Central memory CD4-positive, alpha-beta T cell (primary cell): ENCODE results near the gene CREB5.

Experiments
- DNase-seq: peaks from one replicate; pipeline ENCODE4 v3.0.0; 2022

CREB5 gene

GRCh38 chr7:28695300-28696295 lies 283.3 kb downstream of the CREB5 start:
- DNase-seq = no peak

GRCh38 chr7:28697913-28698563 lies 285.7 kb downstream of the CREB5 start:
- DNase-seq = no peak

GRCh38 chr7:28698840-28699239 lies 286.5 kb downstream of the CREB5 start:
- no peak for DNase-seq

- no peak for DNase-seq
Measured at GRCh38 chr7:28700096-28700495, 287.8 kb downstream of the CREB5 start.

GRCh38 chr7:28700790-28701203 lies 288.5 kb downstream of the CREB5 start:
- DNase-seq = no peak

GRCh38 chr7:28701731-28702130 lies 289.4 kb downstream of the CREB5 start:
- no peak for DNase-seq

GRCh38 chr7:28702171-28702570 lies 289.9 kb downstream of the CREB5 start:
- DNase-seq = no peak

GRCh38 chr7:28703037-28703765 lies 290.9 kb downstream of the CREB5 start:
- DNase-seq = no peak

- DNase-seq = no peak
Measured at GRCh38 chr7:28704706-28705105, 292.4 kb downstream of the CREB5 start.

- no peak for DNase-seq
Measured at GRCh38 chr7:28705350-28705749, 293.0 kb downstream of the CREB5 start.

GRCh38 chr7:28706584-28706983 lies 294.3 kb downstream of the CREB5 start:
- no peak for DNase-seq

GRCh38 chr7:28707291-28707690 lies 295.0 kb downstream of the CREB5 start:
- no peak for DNase-seq

- DNase-seq = no peak
Measured at GRCh38 chr7:28708033-28708951, 296.0 kb downstream of the CREB5 start.

- DNase-seq = no peak
Measured at GRCh38 chr7:28709748-28710147, 297.4 kb downstream of the CREB5 start.

- DNase-seq = no peak
Measured at GRCh38 chr7:28711114-28711513, 298.8 kb downstream of the CREB5 start.

- no peak for DNase-seq
Measured at GRCh38 chr7:28714459-28715120, 302.3 kb downstream of the CREB5 start.

GRCh38 chr7:28717445-28718054 lies 305.2 kb downstream of the CREB5 start:
- DNase-seq = no peak

- no peak for DNase-seq
Measured at GRCh38 chr7:28718055-28718481, 305.8 kb downstream of the CREB5 start.

- DNase-seq = no peak
Measured at GRCh38 chr7:28718545-28718944, 306.2 kb downstream of the CREB5 start.

GRCh38 chr7:28722684-28723083 lies 310.4 kb downstream of the CREB5 start:
- DNase-seq = no peak

- DNase-seq = no peak
Measured at GRCh38 chr7:28723336-28723735, 311.0 kb downstream of the CREB5 start.
